ENCODE data around the gene PDCD2L.
"Not testable (repeated sequence)": the region's sequence is repeated elsewhere in the genome, so short reads cannot be mapped to it uniquely, and the experiment has no call there.

PDCD2L gene

GRCh38 chr19:34468409-34468808 lies 64.2 kb downstream of the PDCD2L start:
- no peaks in the 10 kb centered on the region for H3K4me1 ChIP-seq
- no peaks in the 10 kb centered on the region for H3K36me3 ChIP-seq (ENCODE audit: control insufficient read depth, insufficient read depth, low read length)
- H3K27ac ChIP-seq = no peak overlapping the region
- no peak overlapping the region for H3K4me2 ChIP-seq (ENCODE audit: low read length)
- H3K27me3 ChIP-seq (ENCODE audit: control insufficient read depth, insufficient read depth, low read length) = no peaks in the 10 kb centered on the region
- H3K9ac ChIP-seq = no peak overlapping the region
- no peak overlapping the region for H2AFZ ChIP-seq
- TF ChIP-seq, protein P1, sequence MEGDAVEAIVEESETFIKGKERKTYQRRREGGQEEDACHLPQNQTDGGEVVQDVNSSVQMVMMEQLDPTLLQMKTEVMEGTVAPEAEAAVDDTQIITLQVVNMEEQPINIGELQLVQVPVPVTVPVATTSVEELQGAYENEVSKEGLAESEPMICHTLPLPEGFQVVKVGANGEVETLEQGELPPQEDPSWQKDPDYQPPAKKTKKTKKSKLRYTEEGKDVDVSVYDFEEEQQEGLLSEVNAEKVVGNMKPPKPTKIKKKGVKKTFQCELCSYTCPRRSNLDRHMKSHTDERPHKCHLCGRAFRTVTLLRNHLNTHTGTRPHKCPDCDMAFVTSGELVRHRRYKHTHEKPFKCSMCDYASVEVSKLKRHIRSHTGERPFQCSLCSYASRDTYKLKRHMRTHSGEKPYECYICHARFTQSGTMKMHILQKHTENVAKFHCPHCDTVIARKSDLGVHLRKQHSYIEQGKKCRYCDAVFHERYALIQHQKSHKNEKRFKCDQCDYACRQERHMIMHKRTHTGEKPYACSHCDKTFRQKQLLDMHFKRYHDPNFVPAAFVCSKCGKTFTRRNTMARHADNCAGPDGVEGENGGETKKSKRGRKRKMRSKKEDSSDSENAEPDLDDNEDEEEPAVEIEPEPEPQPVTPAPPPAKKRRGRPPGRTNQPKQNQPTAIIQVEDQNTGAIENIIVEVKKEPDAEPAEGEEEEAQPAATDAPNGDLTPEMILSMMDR (IDR thresholded peaks at IDR 0.05) = no peak
- H3K79me2 ChIP-seq = peaks cover 7% of the 10 kb centered on the region
- no peak overlapping the region for H3K4me3 ChIP-seq (ENCODE audit: low read depth, low read length)
- no peaks in the 10 kb centered on the region for H3K9me3 ChIP-seq (ENCODE audit: control insufficient read depth, low read length)

DNA sequence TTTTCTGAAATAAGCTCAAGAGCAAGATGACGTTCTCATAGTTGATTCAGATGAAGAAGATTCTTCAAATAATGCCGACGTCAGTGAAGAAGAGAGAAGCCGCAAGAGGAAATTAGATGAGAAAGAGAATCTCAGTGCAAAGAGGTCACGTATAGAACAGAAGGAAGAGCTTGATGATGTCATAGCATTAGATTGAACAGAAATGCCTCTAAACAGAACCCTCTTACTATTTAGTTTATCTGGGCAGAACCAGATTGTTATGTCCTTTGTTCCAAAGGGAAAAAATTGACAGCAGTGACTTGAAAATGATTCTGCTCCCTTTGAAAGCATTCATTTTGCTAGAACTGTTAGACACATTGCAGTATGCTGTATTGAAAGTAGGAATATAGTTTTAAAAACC lies 64.8 kb downstream of the PDCD2L start:
- H3K4me1 ChIP-seq; H3K27ac ChIP-seq; H3K9ac ChIP-seq; H3K4me2 ChIP-seq (ENCODE audit: low read length); H2AFZ ChIP-seq; H3K36me3 ChIP-seq (ENCODE audit: control insufficient read depth, insufficient read depth, low read length); H3K79me2 ChIP-seq; H3K4me3 ChIP-seq (ENCODE audit: low read depth, low read length); H3K9me3 ChIP-seq (ENCODE audit: control insufficient read depth, low read length); H3K27me3 ChIP-seq (ENCODE audit: control insufficient read depth, insufficient read depth, low read length): not testable (repeated sequence)

GRCh38 chr19:34471906-34472700 lies 67.9 kb downstream of the PDCD2L start:
- Histone ChIP-seq H3K9ac (no peak overlapping the region), H3K4me3 (ENCODE audit: low read depth, low read length) (no peak overlapping the region), H2AFZ (no peak overlapping the region), H3K9me3 (ENCODE audit: control insufficient read depth, low read length) (no peaks in the 10 kb centered on the region), H3K4me2 (ENCODE audit: low read length) (no peak overlapping the region), H3K36me3 (ENCODE audit: control insufficient read depth, insufficient read depth, low read length) (no peaks in the 10 kb centered on the region), H3K27ac (no peak overlapping the region), H3K79me2 (no peaks in the 10 kb centered on the region), H3K27me3 (ENCODE audit: control insufficient read depth, insufficient read depth, low read length) (no peaks in the 10 kb centered on the region), H3K4me1 (peaks cover 2% of the 10 kb centered on the region)
- TF ChIP-seq, protein P1 (IDR thresholded peaks at IDR 0.05) = no peak

GRCh38 chr19:34474233-34474989 lies 70.2 kb downstream of the PDCD2L start:
- H2AFZ ChIP-seq = no peak overlapping the region
- no peaks in the 10 kb centered on the region for H3K9me3 ChIP-seq (ENCODE audit: control insufficient read depth, low read length)
- TF ChIP-seq, protein P1 (IDR thresholded peaks at IDR 0.05) = no peak
- no peak overlapping the region for H3K4me2 ChIP-seq (ENCODE audit: low read length)
- no peak overlapping the region for H3K4me3 ChIP-seq (ENCODE audit: low read depth, low read length)
- no peaks in the 10 kb centered on the region for H3K36me3 ChIP-seq (ENCODE audit: control insufficient read depth, insufficient read depth, low read length)
- no peaks in the 10 kb centered on the region for H3K27me3 ChIP-seq (ENCODE audit: control insufficient read depth, insufficient read depth, low read length)
- H3K9ac ChIP-seq = no peak overlapping the region
- no peak overlapping the region for H3K27ac ChIP-seq
- no peaks in the 10 kb centered on the region for H3K79me2 ChIP-seq
- peaks cover 2% of the 10 kb centered on the region for H3K4me1 ChIP-seq

Measured in parathyroid adenoma (tissue), 2 donors.